Tibial nerve (tissue), 4 donors: ENCODE results near the gene SORL1-AS1.

ENCODE experiments used
- DNase-seq, 2 donors: peaks; one replicate each; pipeline ENCODE4 v3.0.0-alpha.2; 2019; ENCODE audit warnings: low spot score in 2 of 2
- H3K27ac ChIP-seq, 4 donors: fragments of 200-600 bp; sonication (generic) in 3 of 4; one replicate each; pipeline ENCODE4 v1.5.1; 2017 to 2019; ENCODE audit warnings: mild to moderate bottlenecking in 1 of 4
- H3K27me3 ChIP-seq, 2 donors: fragments of 200-600 bp; sonication (generic) in 1 of 2; one replicate each; pipeline versions ENCODE4 v1.5.1 to v1.6.0; 2017 to 2019
- H3K36me3 ChIP-seq, 3 donors: fragments of 200-600 bp; sonication (generic); one replicate each; pipeline ENCODE4 v1.5.1; 2018 to 2019
- H3K4me1 ChIP-seq, 4 donors: fragments of 200-600 bp; sonication (generic) in 3 of 4; one replicate each; pipeline ENCODE4 v1.5.1; 2017 to 2019
- H3K4me3 ChIP-seq, 4 donors: fragments of 200-600 bp; sonication (generic) in 3 of 4; one replicate each; pipeline ENCODE4 v1.5.1; 2017 to 2019; ENCODE audit warnings: mild to moderate bottlenecking in 1 of 4, moderate library complexity in 1 of 4
- H3K9me3 ChIP-seq, 4 donors: fragments of 200-600 bp; sonication (generic) in 3 of 4; one replicate each; pipeline ENCODE4 v1.5.1; 2017 to 2019
- EP300 ChIP-seq, 2 donors: sonication (generic); formaldehyde crosslinking; IDR thresholded peaks; one replicate each; pipeline ENCODE4 v1.6.1; 2017; ENCODE audit warnings: antibody characterized with exemption in 2 of 2, mild to moderate bottlenecking in 1 of 2
- POLR2A ChIP-seq, 2 donors: fragments of 450-650 bp; IDR thresholded peaks; one replicate each; pipeline ENCODE4 v1.6.1; 2017; ENCODE audit warnings: antibody characterized with exemption in 2 of 2, mild to moderate bottlenecking in 2 of 2, moderate library complexity in 2 of 2
- WGBS, 2 donors: methylation state at CpG; one replicate each; pipeline ENCODE4 v1.1.5; 2018; 5-methylcytosine and 5-hydroxymethylcytosine counted together
- TF ChIP-seq, protein P1 (sequence below), 5 experiments: fragments of 200-600 bp in 3 of 5; fragments of 450-650 bp in 2 of 5; sonication (generic) in 3 of 5; IDR thresholded peaks; one replicate each; pipeline ENCODE4 v1.5.1; 2016 to 2019; ENCODE audit warnings: antibody characterized with exemption in 5 of 5, mild to moderate bottlenecking in 3 of 5, moderate library complexity in 2 of 5

Gene SORL1-AS1

DNA sequence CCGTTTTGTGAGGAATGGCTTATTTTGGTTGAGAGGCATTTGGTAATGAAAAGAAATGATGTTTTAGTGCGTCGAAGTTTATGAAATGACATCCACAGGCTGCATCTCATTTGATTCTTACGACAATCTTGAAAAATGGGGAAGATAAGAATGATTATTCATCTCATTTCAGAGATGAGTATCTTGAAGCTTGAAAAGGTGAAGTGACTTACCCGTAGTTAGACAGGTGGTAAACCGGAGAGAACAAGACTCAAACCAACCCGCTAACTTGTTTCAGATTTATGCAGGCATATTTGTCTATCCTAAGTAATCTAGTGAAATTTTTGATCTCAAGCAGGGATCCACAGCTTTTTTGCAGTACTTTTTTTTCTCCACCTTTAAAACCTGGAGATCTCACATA, 9.1 kb upstream of the SORL1-AS1 start:
- Histone ChIP-seq H3K36me3 (no peaks in the 10 kb centered on the region), H3K9me3 (no peaks in the 10 kb centered on the region), H3K27me3 (no peaks in the 10 kb centered on the region), H3K4me3 (no peak overlapping the region), H3K27ac (no peak overlapping the region), H3K4me1 (peaks cover 0 to 13% (median 0%) of the 10 kb centered on the region in 4 donors)
- WGBS, 2 donors, result 84 to 91% methylated on average over 7 of the region's 7 CpGs
- TF ChIP-seq EP300 (IDR thresholded peaks at IDR 0.05), result no peak
- TF ChIP-seq, protein P1, sequence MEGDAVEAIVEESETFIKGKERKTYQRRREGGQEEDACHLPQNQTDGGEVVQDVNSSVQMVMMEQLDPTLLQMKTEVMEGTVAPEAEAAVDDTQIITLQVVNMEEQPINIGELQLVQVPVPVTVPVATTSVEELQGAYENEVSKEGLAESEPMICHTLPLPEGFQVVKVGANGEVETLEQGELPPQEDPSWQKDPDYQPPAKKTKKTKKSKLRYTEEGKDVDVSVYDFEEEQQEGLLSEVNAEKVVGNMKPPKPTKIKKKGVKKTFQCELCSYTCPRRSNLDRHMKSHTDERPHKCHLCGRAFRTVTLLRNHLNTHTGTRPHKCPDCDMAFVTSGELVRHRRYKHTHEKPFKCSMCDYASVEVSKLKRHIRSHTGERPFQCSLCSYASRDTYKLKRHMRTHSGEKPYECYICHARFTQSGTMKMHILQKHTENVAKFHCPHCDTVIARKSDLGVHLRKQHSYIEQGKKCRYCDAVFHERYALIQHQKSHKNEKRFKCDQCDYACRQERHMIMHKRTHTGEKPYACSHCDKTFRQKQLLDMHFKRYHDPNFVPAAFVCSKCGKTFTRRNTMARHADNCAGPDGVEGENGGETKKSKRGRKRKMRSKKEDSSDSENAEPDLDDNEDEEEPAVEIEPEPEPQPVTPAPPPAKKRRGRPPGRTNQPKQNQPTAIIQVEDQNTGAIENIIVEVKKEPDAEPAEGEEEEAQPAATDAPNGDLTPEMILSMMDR (IDR thresholded peaks at IDR 0.05), result no peak
- TF ChIP-seq POLR2A (IDR thresholded peaks at IDR 0.05), result no peak
- no peak for DNase-seq

DNA sequence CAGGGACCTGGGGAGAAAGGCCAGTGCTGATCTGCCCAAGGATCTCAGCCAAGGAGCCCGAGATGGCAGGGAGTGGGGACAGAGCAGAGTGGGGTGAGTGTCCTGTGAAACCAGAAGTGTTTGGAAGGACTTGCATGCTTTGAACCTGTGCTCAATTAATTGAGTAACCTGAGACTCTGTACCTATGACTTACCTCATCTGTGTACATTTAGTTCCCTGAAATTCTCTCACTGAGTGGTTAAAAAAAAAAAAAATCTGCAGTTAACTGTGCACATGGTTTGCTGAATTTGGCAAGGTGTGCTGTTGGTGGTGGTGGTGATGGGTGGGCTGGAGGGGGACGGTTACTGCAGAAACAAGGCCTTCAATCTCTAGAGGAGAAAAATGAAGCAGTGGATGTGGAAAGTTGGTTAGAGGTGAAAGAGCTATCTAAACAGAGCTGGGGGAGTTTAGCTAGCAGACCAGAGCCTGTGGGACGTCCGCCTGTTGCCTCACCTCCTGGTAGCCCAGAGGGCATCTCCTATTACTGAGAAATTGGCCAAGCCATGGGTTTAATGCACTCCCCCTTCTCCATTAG, 8.3 kb upstream of the SORL1-AS1 start:
- no peak for DNase-seq
- H3K27me3 ChIP-seq, result no peaks in the 10 kb centered on the region
- no peak overlapping the region for H3K27ac ChIP-seq
- H3K36me3 ChIP-seq, result no peaks in the 10 kb centered on the region
- WGBS, 2 donors, result 82% methylated on average over 4 of the region's 4 CpGs
- TF ChIP-seq, protein P1 (IDR thresholded peaks at IDR 0.05), result no peak
- no peak for TF ChIP-seq POLR2A (IDR thresholded peaks at IDR 0.05)
- TF ChIP-seq EP300 (IDR thresholded peaks at IDR 0.05), result no peak
- H3K9me3 ChIP-seq, result no peaks in the 10 kb centered on the region
- H3K4me1 ChIP-seq, result peaks cover 0 to 5% (median 0%) of the 10 kb centered on the region in 4 donors
- H3K4me3 ChIP-seq, result no peak overlapping the region

DNA sequence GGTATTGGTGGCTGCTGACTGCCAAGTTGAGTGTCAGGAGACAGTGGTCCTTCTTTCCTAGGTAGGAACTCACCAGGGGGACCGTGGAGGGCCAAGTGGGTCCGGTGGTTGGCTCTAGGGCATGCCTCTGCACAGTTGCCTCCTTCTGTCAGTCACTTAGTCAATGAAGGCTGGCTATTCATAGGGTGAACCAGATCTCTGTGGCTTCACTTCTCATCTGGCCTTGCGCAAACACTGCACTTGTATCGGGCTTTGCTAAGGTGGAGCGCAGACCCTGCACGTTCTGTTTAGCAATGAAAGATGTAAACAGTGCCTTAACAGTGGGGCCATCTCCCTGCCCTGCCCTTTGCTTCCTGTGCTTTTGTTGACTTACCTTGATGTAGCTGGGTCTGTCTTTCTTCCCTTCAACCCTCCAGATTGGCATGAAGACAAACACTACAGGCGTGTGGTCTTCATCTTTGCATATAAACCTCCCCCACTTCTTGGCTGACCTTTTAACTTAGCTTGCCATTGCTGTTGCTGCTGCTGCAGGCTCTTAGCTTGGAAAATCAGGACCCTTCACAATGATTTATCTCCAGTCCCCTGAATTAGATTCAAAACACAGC, 6.7 kb upstream of the SORL1-AS1 start:
- WGBS, 2 donors, result 76 to 79% methylated on average over 7 of the region's 7 CpGs
- no peak overlapping the region for H3K4me3 ChIP-seq

DNA sequence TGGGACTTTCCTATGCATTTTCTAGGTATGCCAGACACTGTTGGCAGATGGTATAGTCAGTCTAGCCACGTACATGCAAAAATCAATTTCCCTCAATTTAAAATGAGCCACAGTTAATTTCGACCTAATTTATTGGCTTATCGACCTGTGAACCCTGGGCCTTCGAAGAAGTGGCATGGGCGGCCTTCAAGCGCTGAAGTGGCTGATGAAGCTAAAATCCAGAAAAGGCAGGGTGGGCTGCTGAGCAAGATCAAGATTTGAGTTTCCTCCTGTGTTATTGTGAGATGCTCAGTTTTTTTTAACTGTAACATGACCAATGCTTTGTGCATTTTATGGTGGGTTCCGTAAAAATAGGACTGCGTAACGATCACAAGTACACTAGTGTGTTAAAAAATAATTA, 5.8 kb upstream of the SORL1-AS1 start:
- Histone ChIP-seq H3K4me3 (no peak overlapping the region), H3K27me3 (no peaks in the 10 kb centered on the region), H3K36me3 (no peaks in the 10 kb centered on the region), H3K27ac (no peak overlapping the region), H3K4me1 (no peaks in the 10 kb centered on the region), H3K9me3 (no peaks in the 10 kb centered on the region)
- DNase-seq, result no peak
- whole genome bisulfite sequencing, 2 donors, result 89 to 90% methylated on average over 9 of the region's 9 CpGs
- TF ChIP-seq, protein P1 (IDR thresholded peaks at IDR 0.05), result no peak
- no peak for TF ChIP-seq EP300 (IDR thresholded peaks at IDR 0.05)
- TF ChIP-seq POLR2A (IDR thresholded peaks at IDR 0.05), result no peak

More for the DNA sequence above, 6.7 kb upstream of the SORL1-AS1 start:
- Histone ChIP-seq H3K27ac (no peak overlapping the region), H3K4me1 (peaks cover 0 to 4% (median 0%) of the 10 kb centered on the region in 4 donors), H3K27me3 (no peaks in the 10 kb centered on the region), H3K9me3 (no peaks in the 10 kb centered on the region), H3K36me3 (no peaks in the 10 kb centered on the region)
- TF ChIP-seq EP300 (IDR thresholded peaks at IDR 0.05) (no peak), POLR2A (IDR thresholded peaks at IDR 0.05) (no peak)
- TF ChIP-seq, protein P1 (IDR thresholded peaks at IDR 0.05), result no peak
- DNase-seq, result no peak

DNA sequence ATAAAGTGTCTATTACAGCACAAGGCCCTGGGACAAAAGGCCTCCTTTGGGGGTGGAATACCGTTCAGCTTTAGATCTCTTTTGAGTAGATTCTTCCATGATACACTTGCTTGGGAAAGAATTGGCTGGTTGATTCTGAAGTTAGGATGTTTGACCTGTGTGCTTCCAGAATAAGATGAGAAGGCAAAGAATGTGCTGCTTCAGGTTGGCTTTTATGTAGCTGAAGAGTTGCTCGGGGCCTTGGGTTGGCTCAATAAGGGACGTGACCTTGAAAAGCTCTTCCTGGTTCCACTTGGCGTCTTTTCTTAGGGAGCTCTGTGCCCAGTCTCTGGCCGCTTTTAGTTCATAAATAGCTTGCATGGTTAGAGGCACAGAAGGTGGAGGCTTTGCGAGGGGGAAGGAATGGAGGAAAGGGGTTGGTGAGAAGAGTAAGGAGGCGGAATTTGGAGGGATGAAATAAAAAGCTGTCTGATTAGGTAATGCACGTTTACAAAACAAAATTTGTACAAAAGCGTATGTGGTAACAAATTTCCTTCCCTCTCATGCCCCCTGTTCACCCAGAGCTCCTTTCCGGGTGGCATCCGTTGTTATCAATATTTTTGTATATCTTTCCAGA, 4.2 kb upstream of the SORL1-AS1 start:
- Histone ChIP-seq H3K36me3 (no peaks in the 10 kb centered on the region), H3K27ac (no peak overlapping the region), H3K27me3 (peaks cover 0 to 13% of the 10 kb centered on the region in 2 donors), H3K4me3 (no peak overlapping the region), H3K4me1 (peaks cover 0 to 10% (median 0%) of the 10 kb centered on the region in 4 donors), H3K9me3 (no peaks in the 10 kb centered on the region)
- DNase-seq, result no peak
- WGBS, 2 donors, result 69 to 76% methylated on average over 11 of the region's 11 CpGs
- TF ChIP-seq POLR2A (IDR thresholded peaks at IDR 0.05), result no peak
- TF ChIP-seq, protein P1 (IDR thresholded peaks at IDR 0.05), result no peak
